Large intestine (tissue), 3 donors: ENCODE results near the gene MFSD11. TPM values are rescaled to one million over a fixed set of nuclear protein-coding genes. Genes with fewer than 3 reads are reported as not detected.
"Not testable (repeated sequence)": the region's sequence is repeated elsewhere in the genome, so short reads cannot be mapped to it uniquely, and the experiment has no call there.

Experiments used
- DNase-seq, 2 donors: peaks; one replicate each; pipeline versions ENCODE4 v3.0.0 to v3.0.0-alpha.2; 2013
- H3K27ac ChIP-seq: one replicate; pipeline ENCODE4 v1.5.1; 2013; ENCODE audit warnings: low read length
- H3K27me3 ChIP-seq: 2 replicates; pipeline ENCODE4 v1.6.1; 2013; ENCODE audit warnings: low read length; ENCODE audit not compliant: control insufficient read depth, insufficient read depth
- H3K36me3 ChIP-seq: 2 replicates; pipeline ENCODE4 v1.6.1; 2013; ENCODE audit warnings: low read length; ENCODE audit not compliant: control insufficient read depth, insufficient read depth
- H3K4me1 ChIP-seq: one replicate; pipeline ENCODE4 v1.6.1; 2013; ENCODE audit warnings: low read length; ENCODE audit not compliant: control insufficient read depth, insufficient read depth
- H3K4me3 ChIP-seq: one replicate; pipeline ENCODE4 v1.5.1; 2013; ENCODE audit warnings: low read length
- H3K9me3 ChIP-seq: one replicate; pipeline ENCODE4 v1.6.1; 2013; ENCODE audit warnings: mild to moderate bottlenecking, low read depth, low read length, moderate library complexity; ENCODE audit not compliant: control insufficient read depth
- WGBS: methylation state at CpG from one replicate; pipeline ENCODE4 v1.1.5; 2013; ENCODE audit warnings: low lambda C conversion rate; ENCODE audit not compliant: insufficient coverage; 5-methylcytosine and 5-hydroxymethylcytosine counted together
- polyA plus RNA-seq: library from polyadenylated mRNA; unstranded; fragments of 120-200 nt; gene quantifications from one replicate; pipeline ENCODE4 v1.2.1, GENCODE V29; 2013

The MFSD11 gene
- polyA plus RNA-seq, 1 donor, result 28.8 TPM

DNA sequence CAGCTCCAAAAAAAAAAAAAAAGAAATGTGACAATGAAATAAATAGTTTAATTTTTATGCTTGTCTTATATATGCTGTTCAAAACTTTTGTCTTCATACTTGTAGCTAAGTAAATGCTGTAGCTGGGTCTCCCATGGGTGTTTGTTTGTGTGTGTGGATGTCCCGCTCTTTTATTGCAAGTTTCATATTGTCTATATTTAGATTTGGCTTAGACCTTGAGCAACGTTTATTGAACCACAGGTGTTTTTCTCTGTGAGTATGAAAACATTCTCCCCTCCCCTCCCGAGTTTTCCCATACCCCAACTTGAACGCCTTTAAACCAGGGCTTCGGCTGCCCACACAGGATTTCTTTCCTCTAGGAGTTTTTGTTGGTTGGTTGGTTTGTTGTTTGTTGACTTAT is 45.2 kb downstream of the MFSD11 start:
- H3K4me3 ChIP-seq, result no peak overlapping the region
- no peaks in the 10 kb centered on the region for H3K4me1 ChIP-seq
- no peaks in the 10 kb centered on the region for H3K9me3 ChIP-seq
- no CpG with 5 or more reads among the region's 5 CpGs for WGBS
- peaks cover 22% of the 10 kb centered on the region for H3K36me3 ChIP-seq
- no peaks in the 10 kb centered on the region for H3K27me3 ChIP-seq
- H3K27ac ChIP-seq, result no peak overlapping the region
- DNase-seq, result no peak

GRCh38 chr17:76784926-76785325 is 47.0 kb downstream of the MFSD11 start:
- Histone ChIP-seq H3K27me3 (no peaks in the 10 kb centered on the region), H3K4me1 (no peaks in the 10 kb centered on the region), H3K36me3 (peaks cover 11% of the 10 kb centered on the region), H3K4me3 (no peak overlapping the region), H3K9me3 (no peaks in the 10 kb centered on the region), H3K27ac (no peak overlapping the region)
- WGBS, result 100% methylated on average over 2 of the region's 3 CpGs
- DNase-seq, result no peak

DNA sequence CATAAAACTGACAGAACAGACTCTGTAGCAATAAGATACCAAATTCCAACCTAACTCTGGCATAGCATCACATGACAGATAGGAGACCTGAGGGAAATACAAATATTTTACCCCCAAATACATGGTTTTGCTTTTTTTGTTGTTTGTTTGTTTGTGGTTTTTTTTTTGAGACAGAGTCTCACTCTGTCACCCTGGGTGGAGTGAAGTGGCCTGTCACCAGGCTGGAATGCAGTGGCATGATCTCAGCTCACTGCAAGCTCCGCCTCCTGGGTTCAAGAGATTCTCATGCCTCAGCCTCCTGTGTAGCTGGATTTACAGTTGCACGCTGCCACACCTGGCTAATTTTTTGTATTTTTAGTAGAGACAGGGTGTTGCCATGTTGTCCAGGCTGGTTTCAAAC is 49.9 kb downstream of the MFSD11 start:
- not testable (repeated sequence) for H3K9me3 ChIP-seq, H3K4me3 ChIP-seq, DNase-seq, H3K4me1 ChIP-seq, H3K27ac ChIP-seq, H3K27me3 ChIP-seq, H3K36me3 ChIP-seq
- WGBS, result no CpG with 5 or more reads among the region's 2 CpGs

DNA sequence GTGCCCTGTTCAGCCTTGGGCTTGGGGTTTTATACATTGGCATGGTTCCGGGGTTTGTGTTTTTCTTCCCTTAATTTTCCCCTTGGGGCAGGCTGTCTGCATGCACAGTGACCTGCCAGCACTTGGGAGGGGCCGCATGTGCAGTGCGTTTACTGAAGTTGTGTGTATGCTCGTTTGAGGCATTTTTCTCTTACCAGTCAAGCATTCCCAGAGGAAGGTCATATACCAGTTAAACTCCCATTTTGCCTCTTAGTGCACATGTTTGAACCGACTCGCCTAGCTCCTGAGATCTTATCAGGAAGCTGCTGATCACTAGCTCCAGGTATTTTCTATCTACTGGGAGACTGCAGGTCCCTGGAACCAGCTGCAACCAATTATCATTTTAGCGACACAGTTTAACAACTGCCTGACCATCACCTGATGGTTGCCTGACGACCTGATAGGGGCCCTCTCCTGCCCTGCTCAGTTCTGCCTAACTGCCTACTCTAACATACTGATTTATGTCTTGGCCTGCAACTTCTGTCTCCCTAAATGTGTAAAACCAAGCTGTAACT is 51.4 kb downstream of the MFSD11 start:
- no peak overlapping the region for H3K4me3 ChIP-seq
- no peaks in the 10 kb centered on the region for H3K27me3 ChIP-seq
- DNase-seq, result peak in 1 of 2 donors; percentile 10
- H3K9me3 ChIP-seq, result no peaks in the 10 kb centered on the region
- H3K27ac ChIP-seq, result no peak overlapping the region
- no peaks in the 10 kb centered on the region for H3K36me3 ChIP-seq
- no peaks in the 10 kb centered on the region for H3K4me1 ChIP-seq
- WGBS, result no CpG with 5 or more reads among the region's 8 CpGs

DNA sequence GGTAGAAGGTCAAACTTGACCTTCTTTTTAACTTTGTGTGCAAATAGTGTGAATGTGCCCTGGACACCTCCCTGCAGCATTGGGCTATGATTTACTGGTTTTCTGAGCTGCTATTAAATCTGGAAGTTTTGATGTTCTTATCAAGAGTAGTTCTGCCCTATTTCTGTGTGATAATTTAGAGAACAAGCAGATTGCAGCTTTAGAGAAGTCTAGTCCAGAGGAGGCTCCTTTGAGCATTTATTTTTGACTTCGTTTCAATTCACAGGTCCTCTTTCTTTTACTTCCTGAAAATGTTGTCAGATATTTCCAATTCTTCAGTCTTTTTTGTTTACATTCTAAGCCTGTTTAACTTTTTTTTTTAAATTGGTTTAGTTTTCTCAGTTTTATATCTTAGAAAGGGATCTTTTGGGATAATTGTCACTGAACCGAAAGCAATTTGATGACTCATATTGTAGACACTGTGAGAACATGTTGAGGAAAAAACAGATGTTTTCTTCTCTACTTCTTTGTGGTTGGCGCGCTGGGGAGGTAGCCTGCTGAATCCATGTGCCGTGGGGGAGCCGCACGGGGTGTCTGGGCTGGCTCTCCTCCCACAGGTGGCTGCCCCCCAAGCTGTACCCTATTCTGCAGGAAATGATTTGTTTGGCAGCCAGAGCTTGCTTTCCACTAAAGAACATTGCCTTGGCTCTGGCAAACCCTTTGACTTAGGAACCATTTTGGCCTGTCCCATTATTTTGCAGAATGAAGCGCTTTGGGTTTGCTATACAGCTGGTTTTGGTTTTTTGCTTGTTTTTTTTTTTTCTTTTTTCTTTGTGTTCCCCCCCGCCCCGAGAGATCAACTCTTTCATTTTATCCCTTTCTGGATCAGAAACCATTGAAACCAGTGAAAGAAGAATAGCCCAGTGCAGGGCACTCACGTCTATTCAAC is 53.4 kb downstream of the MFSD11 start:
- WGBS, result 62% methylated on average over 4 of the region's 11 CpGs
- H3K4me3 ChIP-seq, result no peak overlapping the region
- H3K36me3 ChIP-seq, result no peaks in the 10 kb centered on the region
- DNase-seq, result no peak
- H3K9me3 ChIP-seq, result no peaks in the 10 kb centered on the region
- H3K27ac ChIP-seq, result no peak overlapping the region
- no peaks in the 10 kb centered on the region for H3K27me3 ChIP-seq
- H3K4me1 ChIP-seq, result no peaks in the 10 kb centered on the region

GRCh38 chr17:76792348-76792747 is 54.4 kb downstream of the MFSD11 start:
- H3K27me3 ChIP-seq, result no peaks in the 10 kb centered on the region
- H3K4me1 ChIP-seq, result no peaks in the 10 kb centered on the region
- H3K36me3 ChIP-seq, result no peaks in the 10 kb centered on the region
- no peak for DNase-seq
- H3K4me3 ChIP-seq, result no peak overlapping the region
- H3K9me3 ChIP-seq, result no peaks in the 10 kb centered on the region
- 94% methylated on average over 2 of the region's 5 CpGs for WGBS
- no peak overlapping the region for H3K27ac ChIP-seq

DNA sequence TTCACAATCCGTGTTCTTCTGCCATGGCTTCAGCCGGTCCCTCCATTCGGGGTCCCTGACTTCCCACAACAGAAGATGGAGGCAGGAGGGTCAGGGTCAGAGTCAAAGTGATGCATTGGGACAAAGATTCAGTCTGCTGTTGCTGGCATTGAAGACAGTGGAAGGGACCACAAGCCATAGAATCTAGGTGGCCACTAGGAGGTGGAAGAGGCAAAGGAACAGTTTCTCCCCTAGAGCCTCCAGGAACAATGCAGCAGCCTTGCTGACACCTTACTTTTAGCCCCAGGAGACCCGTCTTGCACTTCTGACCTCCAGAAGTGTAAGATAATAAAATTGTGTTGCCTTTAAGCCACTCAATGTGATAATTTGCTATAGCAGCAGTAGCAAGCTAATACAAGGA is 55.9 kb downstream of the MFSD11 start:
- Histone ChIP-seq H3K4me3 (no peak overlapping the region), H3K27ac (no peak overlapping the region), H3K36me3 (no peaks in the 10 kb centered on the region), H3K27me3 (no peaks in the 10 kb centered on the region), H3K9me3 (no peaks in the 10 kb centered on the region), H3K4me1 (no peaks in the 10 kb centered on the region)
- WGBS, result no CpG with 5 or more reads among the region's 4 CpGs
- no peak for DNase-seq

DNA sequence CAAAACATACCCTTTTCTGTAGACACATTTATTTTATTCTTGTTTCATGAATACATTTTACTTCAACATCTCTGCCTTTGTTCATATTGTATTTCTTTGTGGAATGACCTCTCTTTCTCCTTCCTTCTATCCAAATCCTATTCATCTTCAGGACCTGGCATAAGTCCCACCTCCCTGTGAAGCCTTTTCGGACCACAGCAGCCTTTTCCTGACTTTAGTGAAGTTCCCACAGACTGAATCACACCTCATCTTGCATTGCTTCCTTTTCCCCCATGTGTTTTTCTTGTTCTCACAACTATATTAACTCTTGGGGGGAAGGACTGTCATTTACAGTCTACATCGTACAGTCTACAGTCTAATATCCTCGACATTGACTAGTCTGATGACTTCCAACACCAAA is 58.2 kb downstream of the MFSD11 start:
- no peaks in the 10 kb centered on the region for H3K4me1 ChIP-seq
- no peaks in the 10 kb centered on the region for H3K36me3 ChIP-seq
- H3K27me3 ChIP-seq, result no peaks in the 10 kb centered on the region
- WGBS, result 90% methylated on average over 1 of the region's 3 CpGs
- no peak overlapping the region for H3K4me3 ChIP-seq
- no peaks in the 10 kb centered on the region for H3K9me3 ChIP-seq
- no peak for DNase-seq
- H3K27ac ChIP-seq, result no peak overlapping the region

DNA sequence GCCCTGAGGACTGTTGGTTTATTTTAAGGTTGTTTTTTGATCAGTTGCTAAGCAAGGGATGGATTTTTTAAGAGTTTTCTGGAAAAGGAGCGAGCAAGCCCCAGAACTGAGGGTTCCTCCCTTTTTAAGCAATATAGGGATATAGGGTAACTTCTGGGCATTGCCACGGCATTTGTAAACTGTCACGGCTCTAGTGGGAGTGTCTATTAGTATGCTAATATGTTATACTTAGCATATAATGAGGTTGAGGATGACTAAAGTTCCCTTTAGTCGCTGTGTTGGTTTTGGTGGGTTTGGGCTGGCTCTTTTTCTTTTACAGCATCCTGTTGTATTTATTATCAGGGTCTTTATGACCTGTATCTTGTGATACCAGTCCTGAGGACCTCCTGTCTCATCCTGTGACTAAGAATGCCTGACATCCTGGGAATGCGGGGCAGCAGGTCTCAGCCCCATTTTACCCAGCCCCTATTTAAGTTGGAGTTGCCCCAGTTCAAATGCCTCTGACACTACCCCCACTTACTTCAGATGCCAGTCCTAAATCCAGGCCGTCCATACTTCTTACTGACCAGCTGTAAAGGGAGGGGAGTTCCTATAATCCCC is 59.4 kb downstream of the MFSD11 start:
- Histone ChIP-seq H3K36me3 (no peaks in the 10 kb centered on the region), H3K4me3 (no peak overlapping the region), H3K4me1 (no peaks in the 10 kb centered on the region), H3K27me3 (no peaks in the 10 kb centered on the region), H3K27ac (no peak overlapping the region), H3K9me3 (no peaks in the 10 kb centered on the region)
- no CpG with 5 or more reads among the region's 6 CpGs for WGBS
- no peak for DNase-seq

DNA sequence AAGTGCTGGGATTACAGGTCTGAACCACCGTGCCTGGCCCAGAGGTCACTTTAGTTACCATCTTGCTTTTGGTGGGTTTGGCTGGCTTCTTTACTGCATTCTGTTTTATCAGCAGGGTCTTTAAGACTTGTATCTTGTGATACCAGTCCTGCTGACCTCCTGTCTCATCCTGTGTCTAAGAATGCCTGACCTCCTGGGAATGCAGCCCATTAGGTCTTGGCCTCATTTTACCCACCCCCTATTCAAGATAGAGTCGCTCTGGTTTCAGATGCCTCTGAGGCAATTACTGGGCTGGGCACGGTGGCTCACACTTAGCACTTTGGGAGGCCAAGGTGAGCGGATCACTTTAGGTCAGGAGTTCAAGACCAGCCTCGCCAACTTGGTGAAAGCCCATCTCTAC is 63.8 kb downstream of the MFSD11 start:
- WGBS, result no CpG with 5 or more reads among the region's 5 CpGs
- Histone ChIP-seq H3K9me3 (no peaks in the 10 kb centered on the region), H3K36me3 (no peaks in the 10 kb centered on the region), H3K27ac (no peak overlapping the region), H3K4me3 (no peak overlapping the region), H3K4me1 (no peaks in the 10 kb centered on the region), H3K27me3 (no peaks in the 10 kb centered on the region)
- no peak for DNase-seq
